Liver (tissue), 9 donors: ENCODE data around the gene FRMD5. TPM values are rescaled to one million over a fixed set of nuclear protein-coding genes. Genes with fewer than 3 reads are reported as not detected.

Source experiments
- DNase-seq: peaks from one replicate; pipeline ENCODE4 v3.0.0-alpha.2; 2017; ENCODE audit warnings: low spot score
- H3K27ac ChIP-seq, 2 donors: one replicate each; pipeline ENCODE4 v1.7.0; 2013; ENCODE audit warnings: inconsistent platforms in 2 of 2, low read length in 2 of 2, control low read depth in 1 of 2, low read depth in 1 of 2, mild to moderate bottlenecking in 1 of 2
- H3K27me3 ChIP-seq, 4 donors: one replicate each; pipeline versions ENCODE4 v1.6.1 to v1.7.0; 2013; ENCODE audit warnings: low read length in 3 of 4, inconsistent platforms in 1 of 4, mild to moderate bottlenecking in 1 of 4, moderate library complexity in 1 of 4; ENCODE audit not compliant: control insufficient read depth in 4 of 4, insufficient read depth in 4 of 4
- H3K36me3 ChIP-seq, 4 donors: one replicate each; pipeline versions ENCODE4 v1.6.1 to v1.7.0; 2013; ENCODE audit warnings: low read length in 3 of 4, mild to moderate bottlenecking in 3 of 4, low read depth in 1 of 4, moderate library complexity in 1 of 4; ENCODE audit not compliant: control insufficient read depth in 4 of 4, insufficient read depth in 3 of 4
- H3K4me1 ChIP-seq, 4 donors: one replicate each; pipeline versions ENCODE4 v1.6.1 to v1.7.0; 2013; ENCODE audit warnings: low read length in 3 of 4, mild to moderate bottlenecking in 3 of 4, moderate library complexity in 1 of 4; ENCODE audit not compliant: control insufficient read depth in 4 of 4, insufficient read depth in 4 of 4
- H3K4me3 ChIP-seq, 3 donors: one replicate each; pipeline versions ENCODE4 v1.6.1 to v1.7.0; 2013; ENCODE audit warnings: low read length in 3 of 3, control low read depth in 1 of 3, low read depth in 1 of 3, mild to moderate bottlenecking in 1 of 3
- H3K9ac ChIP-seq, 2 donors: one replicate each; pipeline ENCODE4 v1.7.0; 2013; ENCODE audit warnings: low read length in 2 of 2, mild to moderate bottlenecking in 2 of 2, moderate library complexity in 2 of 2, control low read depth in 1 of 2, low read depth in 1 of 2
- H3K9me3 ChIP-seq, 4 donors: one replicate each; pipeline versions ENCODE4 v1.6.1 to v1.7.0; 2013; ENCODE audit warnings: low read length in 3 of 4; ENCODE audit not compliant: control insufficient read depth in 4 of 4
- ATF3 ChIP-seq: IDR thresholded peaks from 2 replicates; pipeline ENCODE4 v1.6.1; 2016; ENCODE audit warnings: antibody characterized with exemption
- CTCF ChIP-seq: fragments of 150-350 bp; IDR thresholded peaks from 2 replicates; pipeline ENCODE4 v1.5.1; 2017; ENCODE audit warnings: improper control_type of control experiment, low read depth, low read length; ENCODE audit not compliant: missing input control
- EGR1 ChIP-seq, 2 donors: IDR thresholded peaks; 2 replicates each; pipeline ENCODE4 v1.6.1; 2016 to 2018; ENCODE audit warnings: antibody characterized with exemption in 2 of 2, low read depth in 2 of 2
- FOXA1 ChIP-seq: IDR thresholded peaks from 2 replicates; pipeline ENCODE4 v1.6.1; 2016; ENCODE audit warnings: antibody characterized with exemption
- FOXA2 ChIP-seq: IDR thresholded peaks from 2 replicates; pipeline ENCODE4 v1.6.1; 2016; ENCODE audit warnings: antibody characterized with exemption
- GABPA ChIP-seq, 2 donors: IDR thresholded peaks in 1 of 2; conservative IDR thresholded peaks in 1 of 2; 2 replicates each; pipeline ENCODE4 v1.6.1; 2016; ENCODE audit warnings: antibody characterized with exemption in 2 of 2, mild to moderate bottlenecking in 1 of 2, moderate library complexity in 1 of 2
- HNF4A ChIP-seq, 2 donors: conservative IDR thresholded peaks; 2 replicates each; pipeline ENCODE4 v1.6.1; 2016; ENCODE audit warnings: antibody characterized with exemption in 2 of 2, mild to moderate bottlenecking in 2 of 2
- HNF4G ChIP-seq: IDR thresholded peaks from 2 replicates; pipeline ENCODE4 v1.6.1; 2016; ENCODE audit warnings: antibody characterized with exemption
- JUND ChIP-seq, 2 donors: IDR thresholded peaks; 2 replicates each; pipeline ENCODE4 v1.6.1; 2016; ENCODE audit warnings: antibody characterized with exemption in 2 of 2
- NR2F2 ChIP-seq: IDR thresholded peaks from 2 replicates; pipeline ENCODE4 v1.6.1; 2016; ENCODE audit warnings: antibody characterized with exemption
- RAD21 ChIP-seq, 2 donors: IDR thresholded peaks; 2 replicates each; pipeline ENCODE4 v1.6.1; 2016; ENCODE audit warnings: antibody characterized with exemption in 2 of 2, mild to moderate bottlenecking in 2 of 2
- RXRA ChIP-seq, 2 donors: IDR thresholded peaks; 2 replicates each; pipeline ENCODE4 v1.6.1; 2017 to 2018; ENCODE audit warnings: antibody characterized with exemption in 2 of 2, mild to moderate bottlenecking in 1 of 2
- SP1 ChIP-seq: IDR thresholded peaks from 2 replicates; pipeline ENCODE4 v1.6.1; 2018; ENCODE audit warnings: antibody characterized with exemption, mild to moderate bottlenecking
- TAF1 ChIP-seq: conservative IDR thresholded peaks from 2 replicates; pipeline ENCODE4 v1.6.1; 2016; ENCODE audit warnings: antibody characterized with exemption, mild to moderate bottlenecking
- WGBS: extraction: QIAGEN DNeasy Blood & Tissue Kit; methylation state at CpG from one replicate; pipeline ENCODE4 v1.1.7; 2013; 5-methylcytosine and 5-hydroxymethylcytosine counted together
- polyA plus RNA-seq, 2 donors: library from polyadenylated mRNA; stranded (reverse) in 1 of 2; unstranded in 1 of 2; fragments of 200-250 nt in 1 of 2; fragments of >200 nt in 1 of 2; fragmentation: Nextera tagmentation in 1 of 2; extraction: Ambion mirVana in 1 of 2; gene quantifications; one replicate each; pipeline versions ENCODE4 v1.2.1 to v1.2.3, GENCODE V29; 2013 to 2015
- total RNA-seq, 2 donors: library from RNA; depleted of rRNA; stranded (reverse); fragments of >200 nt; gene quantifications; one replicate each; pipeline ENCODE4 v1.2.3, GENCODE V29; 2014
- TF ChIP-seq, protein P1 (sequence below): IDR thresholded peaks from 2 replicates; pipeline ENCODE4 v1.6.1; 2016; ENCODE audit warnings: antibody characterized with exemption, mild to moderate bottlenecking
- TF ChIP-seq, protein P2 (sequence below): IDR thresholded peaks from 2 replicates; pipeline ENCODE4 v1.6.1; 2016; ENCODE audit warnings: antibody characterized with exemption
- donor health status: healthy.
- donor health status: healthy.
- donor health status: healthy.
- donor health status: healthy.
- donor health status: healthy.

The FRMD5 gene
- total and polyA plus RNA-seq, 4 donors = 0.01 to 0.25 TPM; not detected in 2

- DNase-seq = no peak
- Histone ChIP-seq H3K9me3 (no peaks in the 10 kb centered on the region), H3K27ac (no peak overlapping the region), H3K4me1 (no peaks in the 10 kb centered on the region), H3K27me3 (no peaks in the 10 kb centered on the region), H3K4me3 (no peak overlapping the region), H3K36me3 (no peaks in the 10 kb centered on the region), H3K9ac (no peak overlapping the region)
- 90% methylated on average over 1 of the region's 1 CpG for WGBS
- TF ChIP-seq RXRA (IDR thresholded peaks at IDR 0.05) (no peak), FOXA2 (no peak), ATF3 (no peak), JUND (IDR thresholded peaks at IDR 0.05) (no peak), RAD21 (IDR thresholded peaks at IDR 0.05) (no peak), FOXA1 (no peak), HNF4G (no peak), EGR1 (IDR thresholded peaks at IDR 0.05; ENCODE audit: low read depth in 2 of 2) (no peak)
- TF ChIP-seq, protein P1, sequence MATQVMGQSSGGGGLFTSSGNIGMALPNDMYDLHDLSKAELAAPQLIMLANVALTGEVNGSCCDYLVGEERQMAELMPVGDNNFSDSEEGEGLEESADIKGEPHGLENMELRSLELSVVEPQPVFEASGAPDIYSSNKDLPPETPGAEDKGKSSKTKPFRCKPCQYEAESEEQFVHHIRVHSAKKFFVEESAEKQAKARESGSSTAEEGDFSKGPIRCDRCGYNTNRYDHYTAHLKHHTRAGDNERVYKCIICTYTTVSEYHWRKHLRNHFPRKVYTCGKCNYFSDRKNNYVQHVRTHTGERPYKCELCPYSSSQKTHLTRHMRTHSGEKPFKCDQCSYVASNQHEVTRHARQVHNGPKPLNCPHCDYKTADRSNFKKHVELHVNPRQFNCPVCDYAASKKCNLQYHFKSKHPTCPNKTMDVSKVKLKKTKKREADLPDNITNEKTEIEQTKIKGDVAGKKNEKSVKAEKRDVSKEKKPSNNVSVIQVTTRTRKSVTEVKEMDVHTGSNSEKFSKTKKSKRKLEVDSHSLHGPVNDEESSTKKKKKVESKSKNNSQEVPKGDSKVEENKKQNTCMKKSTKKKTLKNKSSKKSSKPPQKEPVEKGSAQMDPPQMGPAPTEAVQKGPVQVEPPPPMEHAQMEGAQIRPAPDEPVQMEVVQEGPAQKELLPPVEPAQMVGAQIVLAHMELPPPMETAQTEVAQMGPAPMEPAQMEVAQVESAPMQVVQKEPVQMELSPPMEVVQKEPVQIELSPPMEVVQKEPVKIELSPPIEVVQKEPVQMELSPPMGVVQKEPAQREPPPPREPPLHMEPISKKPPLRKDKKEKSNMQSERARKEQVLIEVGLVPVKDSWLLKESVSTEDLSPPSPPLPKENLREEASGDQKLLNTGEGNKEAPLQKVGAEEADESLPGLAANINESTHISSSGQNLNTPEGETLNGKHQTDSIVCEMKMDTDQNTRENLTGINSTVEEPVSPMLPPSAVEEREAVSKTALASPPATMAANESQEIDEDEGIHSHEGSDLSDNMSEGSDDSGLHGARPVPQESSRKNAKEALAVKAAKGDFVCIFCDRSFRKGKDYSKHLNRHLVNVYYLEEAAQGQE = no peak
- TF ChIP-seq, protein P2, sequence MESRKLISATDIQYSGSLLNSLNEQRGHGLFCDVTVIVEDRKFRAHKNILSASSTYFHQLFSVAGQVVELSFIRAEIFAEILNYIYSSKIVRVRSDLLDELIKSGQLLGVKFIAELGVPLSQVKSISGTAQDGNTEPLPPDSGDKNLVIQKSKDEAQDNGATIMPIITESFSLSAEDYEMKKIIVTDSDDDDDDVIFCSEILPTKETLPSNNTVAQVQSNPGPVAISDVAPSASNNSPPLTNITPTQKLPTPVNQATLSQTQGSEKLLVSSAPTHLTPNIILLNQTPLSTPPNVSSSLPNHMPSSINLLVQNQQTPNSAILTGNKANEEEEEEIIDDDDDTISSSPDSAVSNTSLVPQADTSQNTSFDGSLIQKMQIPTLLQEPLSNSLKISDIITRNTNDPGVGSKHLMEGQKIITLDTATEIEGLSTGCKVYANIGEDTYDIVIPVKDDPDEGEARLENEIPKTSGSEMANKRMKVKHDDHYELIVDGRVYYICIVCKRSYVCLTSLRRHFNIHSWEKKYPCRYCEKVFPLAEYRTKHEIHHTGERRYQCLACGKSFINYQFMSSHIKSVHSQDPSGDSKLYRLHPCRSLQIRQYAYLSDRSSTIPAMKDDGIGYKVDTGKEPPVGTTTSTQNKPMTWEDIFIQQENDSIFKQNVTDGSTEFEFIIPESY = no peak
Measured at GRCh38 chr15:43987924-43988323, 207.1 kb downstream of the FRMD5 start.

DNA sequence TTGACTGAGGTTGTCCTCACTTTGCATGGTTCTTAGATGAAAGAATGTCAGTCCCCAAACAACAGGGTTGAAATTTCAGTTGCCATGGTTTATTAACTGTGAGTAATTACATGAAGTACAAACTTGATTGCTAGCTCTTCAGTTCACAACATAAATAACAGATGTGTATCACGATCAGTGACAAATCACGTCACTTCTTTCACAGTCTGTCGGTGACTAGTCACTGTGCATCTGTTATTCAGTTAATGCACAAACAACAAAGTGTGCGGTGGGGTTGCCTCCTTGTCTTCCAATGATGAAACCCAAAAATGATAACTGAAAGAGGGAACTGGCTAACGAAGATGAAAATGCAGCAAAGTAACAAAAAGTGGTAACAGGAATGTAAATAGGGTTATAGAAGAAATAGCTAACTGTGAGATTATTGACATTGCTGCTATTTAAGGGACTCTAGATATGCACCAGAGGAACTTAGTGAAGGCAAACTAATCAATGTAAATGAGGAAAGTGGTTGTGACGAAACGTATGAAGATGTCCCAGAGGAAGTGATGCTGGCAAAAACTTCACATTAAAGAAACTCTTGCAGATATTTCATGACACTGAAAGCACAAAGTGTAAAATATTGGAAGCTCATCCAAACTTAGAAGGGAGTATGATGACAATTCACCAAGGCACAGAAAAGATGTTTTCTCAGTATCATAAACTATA, 208.9 kb downstream of the FRMD5 start:
- Histone ChIP-seq H3K27ac (no peak overlapping the region), H3K9ac (no peak overlapping the region), H3K4me1 (no peaks in the 10 kb centered on the region), H3K4me3 (no peak overlapping the region), H3K27me3 (no peaks in the 10 kb centered on the region), H3K36me3 (no peaks in the 10 kb centered on the region), H3K9me3 (no peaks in the 10 kb centered on the region)
- whole genome bisulfite sequencing = 62% methylated on average over 7 of the region's 7 CpGs
- DNase-seq = no peak
- no peak for TF ChIP-seq SP1
- TF ChIP-seq GABPA (IDR thresholded peaks at IDR 0.05 in 1 of 2, conservative IDR thresholded peaks at IDR 0.05 in 1 of 2) = no peak
- TF ChIP-seq NR2F2 = no peak
- TF ChIP-seq ATF3 = no peak
- no peak for TF ChIP-seq JUND (IDR thresholded peaks at IDR 0.05)
- TF ChIP-seq FOXA1 = no peak
- TF ChIP-seq EGR1 (IDR thresholded peaks at IDR 0.05; ENCODE audit: low read depth in 2 of 2) = no peak
- no peak for TF ChIP-seq FOXA2
- TF ChIP-seq HNF4G = no peak
- no peak for TF ChIP-seq HNF4A (conservative IDR thresholded peaks at IDR 0.05)
- no peak for TF ChIP-seq RAD21 (IDR thresholded peaks at IDR 0.05)
- no peak for TF ChIP-seq TAF1
- TF ChIP-seq, protein P2 = no peak
- TF ChIP-seq CTCF = no peak
- TF ChIP-seq RXRA (IDR thresholded peaks at IDR 0.05) = no peak
